GM23248 (cell line): ENCODE results near the gene EGLN1.

ENCODE experiments used
- EZH2 ChIP-seq: fragments of 200-600 bp; sonication (generic); IDR thresholded peaks from 2 replicates; pipeline ENCODE4 v1.6.1; 2018; ENCODE audit warnings: antibody characterized with exemption, mild to moderate bottlenecking; ENCODE audit not compliant: insufficient read depth, poor library complexity, severe bottlenecking
- EZH2phosphoT487 ChIP-seq: fragments of 200-600 bp; sonication (generic); IDR thresholded peaks from 2 replicates; pipeline ENCODE4 v1.6.1; 2018; ENCODE audit warnings: antibody characterized with exemption, moderate library complexity, mild to moderate bottlenecking, low read depth; ENCODE audit not compliant: insufficient read depth

DNA sequence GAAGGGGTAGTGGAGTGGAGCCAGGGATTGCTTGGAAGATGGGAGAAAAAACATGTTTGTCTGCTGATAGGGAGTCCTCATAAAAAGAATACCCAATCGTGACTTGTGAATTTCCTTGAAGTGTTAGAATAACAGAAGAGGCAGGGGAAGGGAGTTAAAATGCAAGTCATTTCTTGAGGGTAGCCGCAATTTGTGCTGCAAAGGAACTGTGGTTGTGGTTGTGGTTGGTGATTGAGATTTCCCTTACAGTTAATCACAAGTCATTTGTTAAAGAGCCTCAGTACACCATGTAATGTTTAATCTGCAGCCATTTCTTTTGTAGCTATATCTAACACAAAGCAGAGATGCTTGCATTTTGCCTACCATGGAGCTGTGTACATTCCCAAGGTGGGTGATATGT is 38.5 kb upstream of the EGLN1 start:
- no peak for TF ChIP-seq EZH2phosphoT487
- no peak for TF ChIP-seq EZH2
